ENCODE measurements around the gene RTBDN.

RTBDN gene

DNA sequence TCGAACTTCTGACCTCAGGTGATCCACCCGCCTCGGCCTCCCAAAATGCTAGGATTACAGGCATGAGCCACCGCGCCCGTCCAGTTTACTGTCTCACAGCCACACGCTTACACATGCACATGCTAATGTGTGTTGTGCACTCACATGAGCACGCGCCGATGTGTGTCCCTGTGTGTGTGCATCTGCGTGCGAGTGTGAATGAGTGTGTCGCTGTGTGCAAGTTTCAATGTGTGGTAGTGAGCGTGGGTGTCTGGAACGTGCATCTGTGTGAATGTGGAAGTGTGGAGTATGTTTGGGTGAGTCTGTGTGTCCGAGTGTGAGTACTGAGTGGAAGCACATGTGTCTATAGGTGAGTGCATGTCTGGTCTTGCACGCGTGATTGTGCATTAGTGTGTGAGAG, 8.1 kb upstream of the RTBDN start:
- TF ChIP-seq YY1 (IDR thresholded peaks at IDR 0.05; ENCODE audit: low read depth) (no peak), ZBTB7A (IDR thresholded peaks at IDR 0.05; ENCODE audit: low read depth) (no peak), RAD21 (IDR thresholded peaks at IDR 0.05; ENCODE audit: low read depth) (no peak), USF1 (IDR thresholded peaks at IDR 0.05) (no peak), CREB1 (IDR thresholded peaks at IDR 0.05; ENCODE audit: low read depth) (no peak), TEAD4 (IDR thresholded peaks at IDR 0.05) (no peak), TAF1 (IDR thresholded peaks at IDR 0.05; ENCODE audit: low read depth) (no peak), REST (IDR thresholded peaks at IDR 0.05; ENCODE audit: low read depth) (no peak), NFIC (IDR thresholded peaks at IDR 0.05) (no peak), TCF12 (IDR thresholded peaks at IDR 0.05; ENCODE audit: low read depth) (no peak), FOXM1 (IDR thresholded peaks at IDR 0.05; ENCODE audit: borderline replicate concordance, low read depth) (no peak), CEBPB (IDR thresholded peaks at IDR 0.05) (no peak)
- TF ChIP-seq, protein P1, sequence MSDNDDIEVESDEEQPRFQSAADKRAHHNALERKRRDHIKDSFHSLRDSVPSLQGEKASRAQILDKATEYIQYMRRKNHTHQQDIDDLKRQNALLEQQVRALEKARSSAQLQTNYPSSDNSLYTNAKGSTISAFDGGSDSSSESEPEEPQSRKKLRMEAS (IDR thresholded peaks at IDR 0.05): no peak

GRCh38 chr19:12841094-12841493, 6.7 kb upstream of the RTBDN start:
- TF ChIP-seq NFIC (IDR thresholded peaks at IDR 0.05): no peak
- TF ChIP-seq, protein P1 (IDR thresholded peaks at IDR 0.05): 0 out of 2 replicates have a peak, but pooled peaks have one; percentile 9
- TF ChIP-seq FOXM1 (IDR thresholded peaks at IDR 0.05; ENCODE audit: borderline replicate concordance, low read depth): no peak
- no peak for TF ChIP-seq USF1 (IDR thresholded peaks at IDR 0.05)
- TF ChIP-seq EP300 (IDR thresholded peaks at IDR 0.05; ENCODE audit: borderline replicate concordance): no peak
- TF ChIP-seq YY1 (IDR thresholded peaks at IDR 0.05; ENCODE audit: low read depth): no peak
- no peak for TF ChIP-seq TCF12 (IDR thresholded peaks at IDR 0.05; ENCODE audit: low read depth)

GRCh38 chr19:12840091-12841079, 6.0 kb upstream of the RTBDN start:
- TF ChIP-seq ZBTB7A (IDR thresholded peaks at IDR 0.05; ENCODE audit: low read depth): peak; percentile 28; the same call in 1 of the 2 replicates
- TF ChIP-seq USF1 (IDR thresholded peaks at IDR 0.05): no peak

- TF ChIP-seq TEAD4 (IDR thresholded peaks at IDR 0.05): no peak
- TF ChIP-seq USF1 (IDR thresholded peaks at IDR 0.05): no peak
- TF ChIP-seq ZBTB7A (IDR thresholded peaks at IDR 0.05; ENCODE audit: low read depth): no peak; the same call in 1 of the 2 replicates
Measured at GRCh38 chr19:12838886-12839756, 4.7 kb upstream of the RTBDN start.

DNA sequence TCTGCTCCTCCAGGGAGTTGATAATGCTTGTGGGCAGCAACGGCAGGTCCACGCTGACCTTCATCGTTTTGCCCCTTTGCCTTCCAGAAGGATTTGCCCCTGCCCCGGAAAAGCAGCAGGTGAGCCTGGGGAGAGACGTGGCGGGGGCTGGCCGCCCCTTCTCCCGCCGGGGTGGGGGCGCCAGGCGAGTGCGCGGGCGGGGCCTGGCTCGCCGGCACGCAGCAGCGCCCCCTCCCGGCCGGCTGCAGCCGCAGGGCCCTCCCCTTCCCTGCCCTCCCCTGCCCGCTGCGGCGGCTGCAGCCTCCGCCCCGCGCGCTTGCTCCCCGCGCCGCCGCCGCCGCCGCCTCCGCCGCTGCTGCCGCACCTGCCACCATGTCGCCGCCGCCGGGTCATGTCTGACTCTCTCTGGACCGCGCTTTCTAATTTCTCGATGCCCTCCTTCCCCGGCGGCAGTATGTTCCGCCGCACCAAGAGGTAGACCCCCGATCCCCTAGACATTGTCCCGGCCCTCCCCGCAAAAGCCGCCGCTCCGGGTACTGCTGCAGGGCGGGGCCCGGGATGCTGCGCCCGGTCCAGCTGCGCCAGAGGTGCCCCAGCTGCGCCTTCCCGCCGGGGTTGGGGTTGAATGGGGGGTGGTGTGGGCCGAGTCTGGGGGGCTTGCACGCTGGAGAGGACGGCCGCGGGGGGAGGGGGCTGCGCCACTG, 4.0 kb upstream of the RTBDN start, which contains the start of gene MAST1:
Gene MAST1 (plus strand): TSS at position 334 of the 704 bp plus-strand sequence. CDS start 58 bp downstream, at position 392.
- peak; percentile 98 for TF ChIP-seq ZBTB7A (IDR thresholded peaks at IDR 0.05; ENCODE audit: low read depth)
- no peak for TF ChIP-seq CREB1 (IDR thresholded peaks at IDR 0.05; ENCODE audit: low read depth)
- TF ChIP-seq FOXM1 (IDR thresholded peaks at IDR 0.05; ENCODE audit: borderline replicate concordance, low read depth): no peak
- TF ChIP-seq REST (IDR thresholded peaks at IDR 0.05; ENCODE audit: low read depth): no peak
- TF ChIP-seq EGR1 (IDR thresholded peaks at IDR 0.05): no peak
- TF ChIP-seq TCF12 (IDR thresholded peaks at IDR 0.05; ENCODE audit: low read depth): no peak
- TF ChIP-seq, protein P1 (IDR thresholded peaks at IDR 0.05): no peak; the same call in 1 of the 2 replicates
- no peak for TF ChIP-seq CEBPB (IDR thresholded peaks at IDR 0.05)
- TF ChIP-seq EP300 (IDR thresholded peaks at IDR 0.05; ENCODE audit: borderline replicate concordance): peak; percentile 28; the same call in 1 of the 2 replicates
- TF ChIP-seq TEAD4 (IDR thresholded peaks at IDR 0.05): no peak
- TF ChIP-seq USF1 (IDR thresholded peaks at IDR 0.05): no peak
- no peak for TF ChIP-seq TAF1 (IDR thresholded peaks at IDR 0.05; ENCODE audit: low read depth)
- TF ChIP-seq RAD21 (IDR thresholded peaks at IDR 0.05; ENCODE audit: low read depth): no peak; the same call in 1 of the 2 replicates
- 0 out of 2 replicates have a peak, but pooled peaks have one; percentile 11 for TF ChIP-seq YY1 (IDR thresholded peaks at IDR 0.05; ENCODE audit: low read depth)
- no peak for TF ChIP-seq NFIC (IDR thresholded peaks at IDR 0.05)
